ENCODE data around the gene SLC39A1. TPM values are rescaled to one million over a fixed set of nuclear protein-coding genes. Genes with fewer than 3 reads are reported as not detected.
A peak's percentile ranks its signal among the peaks of the same experiment; 100 is the strongest.

Gene SLC39A1
- total and polyA plus RNA-seq, 7 donors = 25.7 to 97.5 (median 72.4) TPM

DNA sequence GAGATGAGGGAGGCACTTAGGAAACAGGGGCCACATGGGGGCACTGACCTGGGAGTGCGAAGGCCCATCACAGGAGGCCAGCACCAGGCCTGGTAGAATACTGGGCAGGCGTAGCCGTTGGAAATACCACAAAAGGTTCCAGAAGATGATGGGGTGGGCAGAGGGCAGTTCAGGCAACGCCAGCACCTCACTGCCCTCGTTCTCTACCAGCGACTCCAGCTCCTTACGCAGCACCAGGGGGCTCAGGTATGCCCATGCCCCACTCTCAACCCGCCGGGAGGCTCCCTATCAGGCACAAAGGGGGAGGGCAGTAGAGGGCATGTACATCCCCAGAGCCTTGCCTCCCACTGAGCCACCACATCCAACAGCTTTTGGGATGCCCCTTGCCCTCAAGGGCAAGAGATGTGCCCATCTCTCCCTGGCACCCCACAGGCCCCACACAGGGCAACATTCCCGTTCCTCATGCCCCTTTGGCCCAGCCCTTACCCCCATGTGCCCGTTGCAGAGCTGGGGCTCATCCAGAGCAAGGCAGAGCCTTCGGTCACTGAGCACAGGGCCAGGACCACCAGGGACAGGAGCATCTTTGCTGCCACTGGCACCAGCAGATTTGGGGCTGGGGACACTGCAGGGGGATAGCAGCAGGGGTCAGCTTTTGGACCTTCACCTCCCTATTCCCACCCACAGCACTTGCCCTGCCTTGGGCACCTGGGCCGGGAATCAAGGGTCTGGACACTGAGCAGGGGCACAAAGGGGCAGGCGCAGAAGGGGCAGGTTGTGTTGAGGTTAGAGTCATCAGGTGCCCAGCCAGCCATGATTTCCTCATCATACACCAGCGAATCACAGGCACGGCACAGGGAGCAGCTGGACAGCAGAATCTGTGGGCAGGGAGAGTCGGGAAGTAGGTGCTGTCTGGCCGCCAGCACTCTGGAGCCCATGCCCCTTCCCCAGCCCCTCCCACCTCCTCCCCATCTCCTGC is 30.9 kb downstream of the SLC39A1 start:
- H3K36me3 ChIP-seq = peaks cover 41 to 77% (median 63%) of the 10 kb centered on the region in 4 donors
- H3K4me3 ChIP-seq = no peak overlapping the region
- TF ChIP-seq POLR2A (IDR thresholded peaks at IDR 0.05) (no peak), CTCF (IDR thresholded peaks at IDR 0.05) (no peak), POLR2AphosphoS5 (IDR thresholded peaks at IDR 0.05) (no peak), EP300 (IDR thresholded peaks at IDR 0.05) (no peak)
- no peak overlapping the region for H3K27ac ChIP-seq
- H3K27me3 ChIP-seq = no peaks in the 10 kb centered on the region
- no peaks in the 10 kb centered on the region for H3K9me3 ChIP-seq
- intact Hi-C loops (cut with DNase I) = no loop called here
- 97 to 99% methylated on average over 18 of the region's 18 CpGs for WGBS, 2 donors
- peak; percentile 63 for DNase-seq
- H3K4me1 ChIP-seq = no peaks in the 10 kb centered on the region

GRCh38 chr1:153929981-153930948 is 33.1 kb downstream of the SLC39A1 start:
- peaks cover 22 to 55% (median 42%) of the 10 kb centered on the region in 4 donors for H3K36me3 ChIP-seq
- WGBS, 2 donors = 88 to 92% methylated on average over 14 of the region's 14 CpGs
- no peak for DNase-seq

GRCh38 chr1:153929426-153929825 is 33.9 kb downstream of the SLC39A1 start:
- H3K9me3 ChIP-seq = no peaks in the 10 kb centered on the region
- peaks cover 0 to 3% (median 0%) of the 10 kb centered on the region in 4 donors for H3K4me1 ChIP-seq
- TF ChIP-seq EP300 (IDR thresholded peaks at IDR 0.05) = no peak
- no peak for TF ChIP-seq POLR2AphosphoS5 (IDR thresholded peaks at IDR 0.05)
- no peak for TF ChIP-seq POLR2A (IDR thresholded peaks at IDR 0.05)
- no peak for TF ChIP-seq CTCF (IDR thresholded peaks at IDR 0.05)
- H3K36me3 ChIP-seq = peaks cover 19 to 46% (median 34%) of the 10 kb centered on the region in 4 donors
- no peak for DNase-seq
- peak overlapping the region in 1 of 4 donors; percentile 25 for H3K27ac ChIP-seq
- intact Hi-C loops (cut with DNase I) = no loop called here
- no peaks in the 10 kb centered on the region for H3K27me3 ChIP-seq
- H3K4me3 ChIP-seq = no peak overlapping the region
- 84 to 85% methylated on average over 5 of the region's 5 CpGs for WGBS, 2 donors

More at GRCh38 chr1:153929981-153930948, 33.1 kb downstream of the SLC39A1 start:
- intact Hi-C loops (cut with DNase I) = no loop called here
- H3K9me3 ChIP-seq = no peaks in the 10 kb centered on the region
- H3K4me1 ChIP-seq = no peaks in the 10 kb centered on the region
- TF ChIP-seq POLR2AphosphoS5 (IDR thresholded peaks at IDR 0.05) = no peak
- H3K27me3 ChIP-seq = no peaks in the 10 kb centered on the region
- peak overlapping the region in 1 of 4 donors; percentile 25 for H3K27ac ChIP-seq
- no peak overlapping the region for H3K4me3 ChIP-seq

- TF ChIP-seq CTCF (IDR thresholded peaks at IDR 0.05) (no peak), EP300 (IDR thresholded peaks at IDR 0.05) (no peak)
- Histone ChIP-seq H3K4me1 (peaks cover 0 to 8% (median 4%) of the 10 kb centered on the region in 4 donors), H3K36me3 (peaks cover 14 to 41% (median 29%) of the 10 kb centered on the region in 4 donors), H3K9me3 (no peaks in the 10 kb centered on the region), H3K27ac (peak overlapping the region in 2 of 4 donors; percentile 25 to 33), H3K4me3 (no peak overlapping the region), H3K27me3 (no peaks in the 10 kb centered on the region)
- intact Hi-C loops (cut with DNase I) = no loop called here
- WGBS, 2 donors = 67 to 73% methylated on average over 4 of the region's 4 CpGs
- DNase-seq = no peak
Measured at GRCh38 chr1:153928791-153929341, 34.5 kb downstream of the SLC39A1 start.

Measured in sigmoid colon (tissue), 7 donors.